CD4-positive, alpha-beta T cell treated with Interleukin-12 subunit alpha and Interleukin-12 subunit beta, for 1 hour (primary cell): Measurements from ENCODE around the gene KIAA2012.
A peak's percentile ranks its signal among the peaks of the same experiment; 100 is the strongest.

Source experiments
- DNase-seq: peaks from one replicate; pipeline ENCODE4 v3.0.0-alpha.2; 2020

The KIAA2012 gene

DNA sequence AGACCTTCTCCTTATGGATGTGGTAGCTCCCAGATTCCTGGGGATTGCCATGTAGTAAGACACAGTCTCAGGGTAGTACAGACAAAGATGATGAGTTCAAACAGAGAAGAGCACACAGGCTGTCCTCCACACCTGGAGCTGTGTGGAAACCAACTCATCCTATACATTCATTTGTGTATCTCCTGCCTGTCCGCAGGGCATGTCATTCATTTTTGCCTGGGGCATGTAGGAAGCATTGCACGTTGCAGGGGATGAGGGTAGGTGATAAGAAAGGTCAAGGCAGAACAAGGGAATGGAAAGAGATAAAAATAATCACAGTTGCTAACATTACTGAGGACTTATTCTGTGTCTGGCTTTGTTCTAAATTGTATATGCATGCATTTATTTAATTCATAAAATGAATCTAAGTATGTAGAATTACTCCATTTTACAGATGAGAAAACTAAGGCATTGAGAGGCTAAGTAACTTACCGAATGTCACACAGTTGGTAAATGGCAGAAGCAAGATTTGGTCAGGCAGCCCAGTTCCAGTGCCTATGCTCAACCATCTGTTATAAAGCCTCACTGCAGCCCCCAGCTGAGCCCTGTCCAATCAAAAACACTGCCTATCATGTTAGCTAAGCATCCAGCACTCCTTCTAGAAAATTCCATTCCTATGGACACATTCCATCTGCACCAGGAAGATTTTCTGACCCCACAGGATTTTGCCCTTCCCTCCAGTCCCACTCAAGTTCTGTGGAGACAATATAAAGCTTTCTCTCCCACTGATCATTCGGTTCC lies 84.3 kb downstream of the KIAA2012 start:
- no peak for DNase-seq

DNA sequence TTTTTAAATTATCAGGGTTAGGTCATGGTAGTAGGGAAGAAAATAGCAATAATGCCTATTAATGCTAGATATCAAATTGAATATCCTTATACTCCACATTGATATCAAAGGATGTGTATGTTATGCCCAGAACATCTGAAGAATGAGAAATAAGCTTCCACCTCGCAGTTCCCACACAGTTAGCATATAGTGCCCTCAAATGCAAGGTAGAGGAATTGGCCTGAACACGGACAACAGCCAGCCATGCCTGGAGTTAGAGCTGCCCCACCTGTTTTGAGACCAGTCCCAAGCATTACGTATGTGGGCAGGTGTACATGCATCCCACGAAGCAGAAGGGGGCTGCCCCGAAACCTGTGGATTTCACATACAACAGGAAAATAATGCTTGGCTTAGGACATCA lies 85.7 kb downstream of the KIAA2012 start:
- DNase-seq = no peak

DNA sequence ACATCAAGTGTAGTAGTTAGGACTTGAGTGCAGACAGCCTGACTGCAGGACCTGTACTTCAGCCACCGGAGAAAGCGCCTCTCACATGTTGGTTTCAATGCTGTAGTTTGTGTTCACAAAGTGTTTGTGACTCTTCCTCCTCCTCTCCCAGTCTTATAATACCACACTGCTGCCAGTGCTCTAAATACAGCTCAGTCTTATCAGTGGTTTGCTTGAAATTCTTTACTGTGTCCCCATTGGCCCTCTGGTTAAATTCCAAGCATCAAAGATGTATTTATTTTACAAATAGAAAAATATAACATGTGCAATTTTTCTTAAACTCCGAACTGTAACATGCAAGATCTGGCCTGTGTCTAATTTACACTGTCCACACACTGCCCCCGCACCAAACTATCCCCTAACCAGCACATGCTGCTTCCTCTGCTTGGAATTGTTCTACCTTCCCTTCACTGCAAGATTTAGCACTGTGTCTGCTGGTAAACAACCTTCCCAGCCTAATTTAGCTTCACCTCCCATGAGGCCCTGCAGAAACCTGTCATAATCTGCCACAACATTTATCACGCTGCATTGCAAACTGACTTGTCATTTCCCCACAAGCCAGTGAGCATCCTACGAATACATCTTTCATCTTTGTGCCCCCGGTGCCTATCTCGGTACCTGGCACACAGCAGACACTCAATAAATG lies 88.2 kb downstream of the KIAA2012 start:
- DNase-seq = no peak

DNA sequence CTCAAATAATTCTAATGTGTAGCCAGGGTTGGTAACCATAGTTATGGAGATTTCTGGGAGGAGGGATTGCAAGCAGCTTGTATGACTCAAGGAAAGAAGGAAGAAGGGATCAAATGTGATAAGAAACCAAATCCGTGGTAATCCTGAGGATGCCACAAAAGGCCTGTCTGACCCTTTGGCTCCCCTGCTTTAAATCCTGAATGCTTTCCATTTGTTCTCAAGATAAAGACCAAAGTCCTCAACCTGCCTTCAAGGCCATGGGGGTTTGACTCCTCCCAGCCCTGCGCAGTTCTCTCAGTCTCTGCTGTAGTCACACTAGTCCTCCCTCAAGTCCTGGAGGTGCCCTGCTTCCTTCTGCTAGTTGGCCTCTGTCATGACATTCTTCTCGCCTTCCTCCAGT lies 91.4 kb downstream of the KIAA2012 start:
- DNase-seq = no peak

DNA sequence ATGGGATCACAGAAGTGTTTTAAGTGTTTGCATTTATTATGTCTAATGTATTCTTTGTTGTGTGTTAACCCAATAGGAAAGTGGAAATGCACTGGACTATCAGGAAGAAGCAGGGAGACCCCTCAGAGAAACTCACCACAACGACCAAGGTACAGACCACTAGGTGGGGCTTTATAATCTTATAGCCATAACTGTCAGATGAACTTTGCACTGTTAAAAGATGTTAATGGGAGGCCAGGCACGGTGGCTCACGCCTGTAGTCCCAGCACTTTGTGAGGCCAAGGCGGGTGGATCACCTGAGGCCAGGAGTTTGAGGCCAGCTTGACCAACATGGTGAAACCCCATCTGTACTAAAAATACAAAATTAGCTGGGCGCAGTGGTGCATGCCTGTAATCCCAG lies 92.2 kb downstream of the KIAA2012 start:
- DNase-seq = no peak

DNA sequence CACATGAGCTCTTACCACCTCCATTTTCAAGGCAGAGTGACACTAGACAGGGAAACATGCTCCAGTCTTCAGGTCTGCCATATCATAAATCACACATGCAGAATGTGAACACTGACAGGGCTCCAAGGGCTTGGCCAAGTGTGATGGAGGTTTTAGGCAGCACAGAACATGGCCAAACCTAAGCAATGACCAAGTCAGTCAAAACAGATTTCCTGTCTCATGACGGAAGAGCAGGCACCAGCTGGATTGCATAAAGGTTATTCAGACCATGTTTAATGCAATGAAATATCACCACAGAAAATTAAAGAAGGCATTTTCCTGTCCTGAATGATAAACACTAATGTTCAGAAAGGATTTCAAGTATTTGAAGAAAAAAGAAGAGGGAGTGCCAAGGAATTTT lies 92.9 kb downstream of the KIAA2012 start:
- DNase-seq = no peak

DNA sequence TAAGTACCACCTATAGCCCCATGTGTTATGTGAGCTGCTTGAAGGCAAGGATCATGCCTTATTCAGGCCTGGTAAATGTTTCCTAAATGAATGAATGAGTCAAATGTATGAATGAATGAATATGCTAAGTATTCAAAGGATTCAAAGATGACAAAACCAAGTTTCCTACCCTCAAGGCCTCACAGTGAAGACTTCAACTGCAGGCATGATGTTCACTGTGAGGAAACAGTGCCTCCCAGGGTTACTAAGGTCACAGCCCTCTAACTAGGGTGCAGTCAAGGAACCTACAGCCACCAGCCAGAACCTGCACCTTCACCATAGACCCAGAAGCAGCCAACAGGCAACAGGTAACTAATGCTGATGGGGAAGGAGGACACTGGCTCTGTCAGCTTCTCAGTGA lies 96.1 kb downstream of the KIAA2012 start:
- no peak for DNase-seq

DNA sequence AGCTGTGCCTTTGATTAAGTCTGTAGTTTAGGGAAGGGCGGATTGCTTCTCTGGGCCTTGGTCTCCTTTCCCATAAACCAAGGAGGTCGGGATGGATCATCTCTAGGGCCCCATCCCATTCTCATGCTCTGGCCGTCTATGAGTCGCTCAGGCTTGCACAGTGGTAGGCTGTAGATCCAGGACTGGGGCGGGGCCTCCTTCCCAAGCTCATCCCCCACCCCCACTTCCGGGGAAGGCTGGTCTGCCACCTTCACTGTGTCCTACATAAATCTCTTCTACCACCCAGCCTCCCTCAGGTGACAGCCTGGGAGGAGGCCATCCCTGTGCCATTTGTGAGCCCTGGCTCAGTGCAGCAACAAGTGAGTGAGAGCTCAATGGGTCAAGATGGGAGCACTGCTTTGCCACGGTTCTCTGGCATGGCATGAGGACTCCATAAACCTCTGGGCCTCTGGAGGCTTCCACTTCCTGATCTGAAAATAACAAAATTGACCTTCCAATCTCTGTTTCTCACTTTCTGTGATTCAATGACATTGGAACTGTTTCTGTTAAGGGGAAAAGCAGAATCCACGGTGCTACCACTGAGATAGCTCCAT lies 96.9 kb downstream of the KIAA2012 start:
- DNase-seq = no peak

DNA sequence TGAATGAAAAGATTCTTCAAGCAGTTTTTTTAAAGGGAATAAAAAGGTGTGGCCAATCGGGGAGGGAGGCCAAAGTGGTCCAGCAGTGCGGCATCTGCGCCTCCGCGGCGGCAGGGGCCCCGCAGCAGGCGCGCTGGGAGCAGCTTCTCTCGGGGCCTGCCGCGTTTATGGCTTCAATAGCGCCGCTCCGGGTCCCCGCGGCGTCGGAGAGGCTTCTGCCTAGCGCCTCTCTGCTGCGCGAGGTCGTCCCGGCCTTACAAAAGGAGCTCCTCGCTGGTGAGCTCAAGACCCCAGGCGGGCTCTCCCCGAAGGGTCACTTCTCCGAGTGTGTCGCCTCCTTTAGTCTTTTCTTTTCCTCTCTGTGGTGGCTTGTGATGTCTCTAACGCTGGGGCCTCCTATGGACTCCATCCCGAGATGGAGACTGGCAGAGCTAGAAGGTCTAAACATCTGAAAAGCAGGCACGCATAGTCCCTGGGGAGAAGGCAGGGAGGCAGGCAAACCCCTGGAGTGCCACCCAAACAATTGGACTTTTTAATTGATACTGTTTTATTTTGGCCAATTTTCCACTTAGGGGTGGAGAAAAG lies 98.3 kb downstream of the KIAA2012 start:
- no peak for DNase-seq

DNA sequence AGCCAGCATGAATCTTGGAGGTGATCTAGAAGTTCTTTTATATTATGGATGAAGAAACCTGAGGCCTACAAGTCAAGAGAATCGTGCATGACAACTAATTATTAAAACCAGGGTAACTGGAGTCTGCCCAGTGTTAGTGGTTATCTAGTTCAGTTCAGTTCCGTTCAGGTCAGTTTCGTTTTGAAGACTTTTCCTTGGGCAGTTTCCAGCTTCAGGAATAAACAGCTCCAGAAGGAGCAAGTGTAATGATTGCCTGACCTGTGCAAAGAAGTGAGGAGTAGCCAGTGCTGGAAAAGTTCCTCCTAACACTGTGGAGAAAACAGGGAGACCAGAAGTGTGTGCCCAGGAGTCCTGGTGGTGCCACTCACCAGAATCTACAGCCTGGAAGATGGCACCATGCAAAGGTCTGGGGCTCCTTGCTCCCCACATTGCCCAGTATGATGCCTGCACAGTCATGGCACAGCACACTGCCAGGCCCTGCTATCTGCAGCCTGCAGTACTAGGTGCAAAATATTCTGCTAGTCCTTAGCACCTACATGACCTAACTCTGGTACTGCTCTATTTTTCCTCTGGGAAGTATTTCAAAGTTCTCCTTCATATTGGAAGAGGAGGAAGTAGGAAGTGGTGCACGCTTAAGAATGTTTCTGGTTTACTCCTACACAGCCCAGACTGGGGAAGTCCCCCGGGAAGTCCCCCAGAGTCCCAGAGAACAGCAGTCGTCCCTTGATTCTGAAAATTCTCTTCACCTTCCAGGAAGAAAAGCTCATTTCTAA lies 99.6 kb downstream of the KIAA2012 start:
- peak; percentile 17 for DNase-seq

DNA sequence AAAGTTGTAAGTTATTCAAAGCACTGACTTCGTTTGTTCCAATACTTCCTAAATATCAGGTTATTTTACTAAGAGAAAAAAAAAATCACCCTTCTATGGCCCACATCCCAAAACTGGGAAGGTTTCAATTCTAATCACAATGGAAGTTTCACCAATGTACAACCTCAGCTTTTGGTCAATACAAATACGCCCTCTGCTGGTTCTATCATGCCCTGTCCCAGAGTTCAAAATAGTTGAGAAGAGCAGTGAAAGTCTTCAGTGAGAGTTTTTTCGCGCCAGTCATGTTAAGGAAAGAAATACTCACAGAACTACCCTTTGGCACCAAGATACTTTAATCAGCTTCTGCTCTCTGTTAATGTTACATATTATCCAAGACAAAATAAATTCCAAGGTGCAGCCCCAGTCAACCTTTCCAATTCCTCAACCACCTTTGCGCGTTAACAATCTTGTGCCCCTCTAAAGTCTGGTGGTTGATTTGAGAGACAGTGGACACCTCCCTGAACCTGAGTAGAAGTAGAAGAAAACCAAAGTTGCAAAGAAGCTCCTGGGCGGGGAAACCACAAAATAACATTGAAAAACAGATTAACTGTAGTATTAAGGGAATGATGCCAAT lies 105.4 kb downstream of the KIAA2012 start:
- DNase-seq = peak; percentile 67

DNA sequence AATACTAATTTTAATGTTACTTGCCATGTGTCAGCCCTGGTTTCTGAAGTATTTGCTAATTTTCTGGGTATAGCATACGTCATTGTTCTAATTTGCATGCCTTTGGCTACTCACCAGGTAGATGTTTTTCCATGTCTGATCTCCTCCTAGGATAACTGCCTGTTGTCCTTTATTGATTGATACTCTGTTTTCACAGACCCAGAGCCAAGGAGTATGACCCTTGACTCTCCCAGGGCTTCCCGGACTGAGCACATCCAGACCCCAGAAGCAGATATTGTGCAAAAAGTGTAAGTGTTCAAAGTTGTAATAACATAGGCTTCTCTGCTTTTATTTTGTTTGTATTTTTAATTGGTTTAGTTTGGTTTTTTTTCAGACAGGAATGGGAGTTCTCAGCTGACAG lies 111.5 kb downstream of the KIAA2012 start:
- no peak for DNase-seq

DNA sequence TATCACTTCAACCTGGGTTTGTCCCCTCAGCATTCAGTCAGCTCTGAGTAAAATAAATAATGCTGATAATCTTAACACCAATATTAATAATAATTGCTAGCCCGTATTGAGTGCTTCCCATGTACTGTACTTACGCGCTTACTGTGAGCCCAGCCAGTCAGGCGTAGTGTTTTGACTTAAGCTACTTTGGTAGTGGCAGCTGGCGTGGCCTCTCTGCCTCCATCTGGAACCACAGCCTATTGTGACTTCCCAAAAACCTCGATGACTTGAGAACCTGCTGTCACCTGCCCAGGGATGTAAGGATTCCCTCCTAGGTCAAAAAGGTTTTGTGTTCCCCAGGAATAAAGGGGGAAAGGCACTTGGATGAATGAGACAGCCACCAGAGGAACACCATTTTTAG lies 112.1 kb downstream of the KIAA2012 start:
- no peak for DNase-seq

DNA sequence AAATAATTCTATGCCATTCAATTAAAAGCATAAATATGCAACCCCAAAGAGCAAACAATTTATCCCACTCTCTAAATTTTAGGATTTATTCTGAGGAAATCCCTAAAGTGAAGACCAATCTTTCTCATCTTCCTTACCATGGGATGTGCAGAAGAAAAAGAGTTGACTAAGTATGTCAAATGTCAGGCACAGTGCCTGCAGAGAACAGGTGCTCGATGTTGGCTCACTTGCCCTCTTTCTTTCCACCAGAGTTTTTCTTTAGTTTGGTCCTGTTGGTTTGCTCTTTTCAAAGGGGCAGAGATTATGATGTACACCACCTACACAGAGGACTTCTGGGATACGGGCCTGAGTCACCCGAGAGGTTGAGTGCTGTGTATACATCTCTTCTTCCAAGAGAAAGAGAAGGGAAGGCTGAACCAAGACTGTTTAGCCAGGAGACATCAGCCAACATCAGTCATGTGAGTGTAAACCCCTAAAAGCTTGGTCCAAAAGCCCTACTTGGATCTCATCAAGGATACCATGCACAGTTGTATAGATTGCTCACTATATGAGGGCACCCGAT lies 113.7 kb downstream of the KIAA2012 start:
- no peak for DNase-seq

DNA sequence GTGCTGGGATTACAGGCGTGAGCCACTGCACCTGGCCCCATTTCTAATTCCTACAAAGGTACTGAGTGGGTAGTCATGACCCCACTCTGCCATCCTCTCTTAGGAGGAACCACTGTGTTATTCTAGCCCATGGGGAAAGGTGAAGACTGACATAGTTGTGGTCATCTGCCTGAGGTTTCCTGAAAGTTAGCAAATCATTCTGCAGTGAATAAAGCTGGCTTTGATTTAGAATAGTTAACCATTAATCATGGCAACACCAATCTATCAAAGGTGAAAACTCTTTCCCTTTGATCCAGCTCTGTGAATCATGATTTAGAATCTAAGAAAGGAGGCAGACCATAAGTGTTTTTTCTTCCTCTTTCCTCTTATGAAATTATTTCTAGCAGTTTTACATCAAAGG lies 114.5 kb downstream of the KIAA2012 start:
- no peak for DNase-seq

DNA sequence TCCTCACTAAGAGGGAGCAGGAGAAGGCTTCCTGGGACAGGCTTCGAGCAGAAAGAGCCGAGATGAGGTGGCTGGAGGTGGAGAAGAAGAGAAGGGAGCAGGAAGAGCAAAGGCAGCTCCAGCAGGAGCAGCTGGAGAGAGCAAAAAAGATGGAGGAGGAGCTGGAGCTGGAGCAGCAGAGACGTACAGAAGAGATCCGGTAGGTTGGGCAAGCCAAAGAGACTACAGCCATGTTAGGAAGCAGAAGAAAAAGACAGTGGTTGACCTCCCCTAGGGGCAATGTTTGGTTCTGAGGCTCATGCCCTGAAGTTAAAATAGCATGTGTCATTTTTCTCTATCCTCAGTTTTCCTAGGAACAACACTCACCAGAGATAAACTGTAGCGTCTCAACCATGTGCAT lies 120.2 kb downstream of the KIAA2012 start:
- no peak for DNase-seq

DNA sequence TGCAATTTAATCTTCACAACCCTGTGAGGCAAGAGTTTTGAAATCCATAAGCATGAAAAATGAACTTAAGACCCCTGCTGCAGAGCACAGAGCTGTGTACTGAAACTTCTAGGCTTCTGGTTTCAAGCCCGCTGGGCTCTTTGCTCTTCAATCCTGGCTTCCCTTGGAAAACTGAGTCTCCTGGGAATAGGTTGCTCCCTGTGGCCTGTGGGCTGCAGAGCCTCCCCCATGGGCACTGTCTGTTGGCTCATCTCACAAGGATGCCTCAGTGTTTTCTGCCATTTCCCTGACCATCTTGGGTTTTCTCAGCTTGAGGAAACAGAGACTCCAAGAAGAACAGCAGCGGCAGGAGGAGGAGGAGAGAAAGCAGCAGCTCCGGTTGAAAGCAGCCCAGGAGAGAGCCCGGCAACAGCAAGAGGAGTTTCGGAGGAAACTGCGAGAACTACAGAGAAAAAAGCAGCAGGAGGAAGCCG lies 120.9 kb downstream of the KIAA2012 start:
- no peak for DNase-seq

DNA sequence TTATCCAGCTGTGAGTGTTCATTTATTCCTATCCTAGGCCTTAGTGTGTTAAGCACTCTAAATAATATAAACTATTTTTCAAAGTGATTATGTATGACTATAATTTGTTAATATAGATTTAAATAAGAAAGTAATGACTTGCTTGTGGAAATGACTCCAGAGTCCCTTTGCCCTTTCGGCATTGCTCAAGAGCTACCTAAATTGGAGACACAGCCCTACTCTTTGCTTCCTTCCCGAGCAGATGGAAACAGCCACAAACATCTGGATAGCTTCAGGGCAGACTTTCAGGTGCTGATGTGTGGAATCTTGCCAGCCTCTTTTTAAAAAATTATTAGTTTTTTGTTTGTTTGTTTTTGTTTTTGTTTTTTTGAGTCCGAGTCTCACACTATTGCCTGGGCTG lies 121.4 kb downstream of the KIAA2012 start:
- no peak for DNase-seq

DNA sequence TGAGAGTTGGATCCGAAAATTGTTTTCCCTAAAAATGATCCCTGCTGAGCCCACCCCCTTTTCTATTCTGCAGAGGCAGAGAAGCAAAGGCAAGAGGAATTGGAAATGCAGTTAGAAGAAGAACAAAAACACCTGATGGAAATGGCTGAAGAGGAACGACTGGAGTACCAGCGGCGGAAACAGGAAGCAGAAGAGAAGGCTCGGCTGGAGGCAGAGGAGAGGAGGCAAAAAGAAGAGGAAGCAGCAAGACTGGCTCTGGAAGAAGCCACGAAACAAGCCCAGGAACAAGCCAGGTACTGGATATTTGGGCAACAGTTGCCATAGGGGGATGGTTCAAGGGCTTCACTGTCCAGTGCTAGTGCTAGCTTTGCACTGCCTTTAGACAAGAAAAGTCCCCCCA lies 123.7 kb downstream of the KIAA2012 start:
- no peak for DNase-seq

DNA sequence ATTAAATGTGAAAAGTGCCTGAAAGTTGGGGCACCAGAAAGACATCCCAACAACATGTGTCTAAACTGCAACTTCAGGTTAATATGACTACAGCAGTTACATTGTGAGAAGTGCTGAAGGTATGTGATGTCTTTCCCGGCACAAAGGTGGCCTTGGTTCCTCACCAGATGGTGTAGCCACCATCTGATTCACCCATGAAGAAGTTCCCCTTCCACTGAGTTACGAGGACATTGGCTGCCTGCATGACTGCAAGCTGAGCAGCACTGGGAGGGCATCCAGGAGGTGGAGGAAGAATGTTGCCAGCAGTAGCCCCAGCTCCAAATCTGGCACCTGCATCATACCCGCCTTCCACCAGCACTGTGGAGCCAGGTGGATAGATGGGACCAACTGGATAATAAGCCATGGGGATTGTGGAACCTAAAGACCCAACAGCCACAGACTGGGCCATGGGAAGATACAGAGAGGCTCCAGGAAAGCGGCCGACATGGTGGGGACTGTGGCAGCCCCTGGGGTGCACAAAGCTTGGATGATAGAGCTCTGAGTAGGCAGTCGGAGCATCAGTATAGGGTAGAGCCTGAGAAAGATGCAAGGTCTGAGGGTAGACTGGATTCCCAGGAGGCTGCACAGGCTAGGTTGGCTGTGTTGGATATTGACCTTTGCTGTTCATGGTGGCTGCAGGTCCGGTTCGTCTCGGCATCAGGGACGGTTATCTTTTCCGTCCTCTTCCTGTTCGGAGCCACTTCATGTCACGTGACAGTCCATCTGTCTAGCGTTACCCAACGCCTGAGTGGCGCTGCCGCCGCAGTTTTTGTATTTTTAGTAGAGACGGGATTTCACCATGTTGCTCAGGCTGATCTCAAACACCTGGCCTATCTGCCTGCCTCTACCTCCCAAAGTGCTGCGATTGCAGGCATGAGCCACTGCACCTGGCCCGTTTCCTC lies 128.4 kb downstream of the KIAA2012 start:
- no peak for DNase-seq

DNA sequence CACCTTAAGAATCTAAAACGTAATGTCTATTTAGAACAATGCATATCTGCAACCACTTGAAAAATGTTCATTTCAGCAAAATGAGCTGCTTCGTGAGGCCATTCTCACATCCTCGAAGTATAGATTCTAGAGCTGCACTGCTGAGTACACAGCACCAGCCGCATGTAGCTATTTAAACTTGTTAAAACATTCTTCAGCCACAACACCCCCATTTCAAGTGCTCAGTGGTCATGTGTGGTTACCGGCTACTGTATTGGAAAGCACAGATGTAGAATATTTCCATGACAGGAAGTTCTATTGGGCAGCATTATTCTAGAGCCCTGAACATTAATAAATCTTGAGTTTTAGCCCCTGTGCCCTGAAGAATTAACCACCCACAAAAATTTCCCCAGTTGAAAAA lies 130.3 kb downstream of the KIAA2012 start:
- DNase-seq = no peak
